ENCODE measurements around the gene SCAF4. TPM values are rescaled to one million over a fixed set of nuclear protein-coding genes. Genes with fewer than 3 reads are reported as not detected.

SCAF4 gene
- total and polyA plus RNA-seq, 9 of the 15 experiments (the other 6 are each of a cell fraction or from before 2014, with no cell fraction given), result 2.3 to 55.7 (median 17.2) TPM

GRCh38 chr21:31732597-31733550 is 956 bp upstream of the SCAF4 start (continued):
- TF ChIP-seq FOXK1 (CRISPR knock-in tag; IDR thresholded peaks at IDR 0.05; ENCODE audit: borderline replicate concordance) (peak; percentile 48; the same call in 1 of the 2 replicates), TRIM28 (IDR thresholded peaks at IDR 0.05) (0 out of 2 replicates have a peak, but pooled peaks have one; percentile 24), ZNF134 (CRISPR knock-in tag; conservative IDR thresholded peaks at IDR 0.05) (peak; percentile 64; the same call in 1 of the 2 replicates), PHB2 (IDR thresholded peaks at IDR 0.05; ENCODE audit: low read depth) (no peak), ZNF449 (CRISPR knock-in tag; IDR thresholded peaks at IDR 0.05) (0 out of 2 replicates have a peak, but pooled peaks have one; percentile 0), ETV1 (tag; conservative IDR thresholded peaks at IDR 0.05; ENCODE audit: low read depth) (0 out of 2 replicates have a peak, but pooled peaks have one; percentile 32), ZBTB40 (IDR thresholded peaks at IDR 0.05) (peak; percentile 46; the same call in 1 of the 2 replicates), ZBTB40 (CRISPR knock-in tag; IDR thresholded peaks at IDR 0.05) (no peak), SRF (CRISPR knock-in tag; IDR thresholded peaks at IDR 0.05) (0 out of 4 replicates have a peak, but pooled peaks of 1 of the 2 experiments have one; percentile 17), RBM34 (IDR thresholded peaks at IDR 0.05; ENCODE audit: borderline replicate concordance, insufficient read depth, low read length) (no peak), SUPT5H (IDR thresholded peaks at IDR 0.05) (peak; percentile 24; the same call in 1 of the 2 replicates), HMG20B (CRISPR knock-in tag; IDR thresholded peaks at IDR 0.05) (no peak), ZNF778 (CRISPR knock-in tag; IDR thresholded peaks at IDR 0.05) (no peak), CBX3 (IDR thresholded peaks at IDR 0.05; ENCODE audit: borderline replicate concordance in 1 of 2, low read length in 2 of 2) (no peak; a peak in 1 of 3 replicates)
- TF ChIP-seq, protein P1, sequence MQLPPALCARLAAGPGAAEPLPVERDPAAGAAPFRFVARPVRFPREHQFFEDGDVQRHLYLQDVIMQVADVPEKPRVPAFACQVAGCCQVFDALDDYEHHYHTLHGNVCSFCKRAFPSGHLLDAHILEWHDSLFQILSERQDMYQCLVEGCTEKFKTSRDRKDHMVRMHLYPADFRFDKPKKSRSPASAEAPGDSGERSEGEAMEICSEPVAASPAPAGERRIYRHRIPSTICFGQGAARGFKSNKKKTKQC (CRISPR knock-in tag; IDR thresholded peaks at IDR 0.05), result peak; percentile 53; the same call in 1 of the 2 replicates

All from K562 (cell line).